HG03139 (cell line): ENCODE measurements around the gene PATJ.
"Not testable (repeated sequence)": the region's sequence is repeated elsewhere in the genome, so short reads cannot be mapped to it uniquely, and the experiment has no call there.

Experiments
- ATAC-seq: cut with Tn5 transposase; IDR thresholded peaks from one replicate; pipeline ENCODE4 v1.9.1; 2021; ENCODE audit not compliant: unreplicated experiment

Gene PATJ

GRCh38 chr1:61741711-61742619 lies at the start of gene PATJ:
Gene PATJ, plus strand, starts transcription at chr1:61742480. Its CDS starts 20,413 bp downstream, at chr1:61762893.
- peak; percentile 76 for ATAC-seq

GRCh38 chr1:61699911-61700851 lies 42.1 kb upstream of the PATJ start:
- no peak for ATAC-seq

GRCh38 chr1:61708953-61709907 lies 33.0 kb upstream of the PATJ start:
- ATAC-seq = no peak

- no peak for ATAC-seq
Measured at GRCh38 chr1:61709908-61710289, 32.4 kb upstream of the PATJ start.

GRCh38 chr1:61711257-61711656 lies 31.0 kb upstream of the PATJ start:
- ATAC-seq = not testable (repeated sequence)

- ATAC-seq = no peak
Measured at GRCh38 chr1:61711969-61712368, 30.3 kb upstream of the PATJ start.

- not testable (repeated sequence) for ATAC-seq
Measured at GRCh38 chr1:61718996-61719663, 23.1 kb upstream of the PATJ start.

- peak; percentile 2 for ATAC-seq
Measured at GRCh38 chr1:61724506-61724812, 17.8 kb upstream of the PATJ start.

GRCh38 chr1:61724813-61725694 lies 17.2 kb upstream of the PATJ start, which contains the start of gene TM2D1:
Gene TM2D1, minus strand, starts transcription at chr1:61725141. Its CDS starts 21 bp downstream, at chr1:61725120.
- ATAC-seq = peak; percentile 99

- ATAC-seq = no peak
Measured at GRCh38 chr1:61727544-61727943, 14.7 kb upstream of the PATJ start.

- ATAC-seq = not testable (repeated sequence)
Measured at GRCh38 chr1:61730679-61731078, 11.6 kb upstream of the PATJ start.

- ATAC-seq = no peak
Measured at GRCh38 chr1:61732726-61733125, 9.6 kb upstream of the PATJ start.

GRCh38 chr1:61740751-61741700 lies 1.3 kb upstream of the PATJ start:
- ATAC-seq = no peak

GRCh38 chr1:61742620-61743430 lies 545 bp downstream of the PATJ start:
- peak; percentile 42 for ATAC-seq

GRCh38 chr1:61743431-61743705 lies 1.1 kb downstream of the PATJ start:
- ATAC-seq = no peak

- no peak for ATAC-seq
Measured at GRCh38 chr1:61743716-61744580, 1.7 kb downstream of the PATJ start.
